ENCODE results near the gene CFAP126. TPM values are rescaled to one million over a fixed set of nuclear protein-coding genes. Genes with fewer than 3 reads are reported as not detected.
"Not testable (repeated sequence)": the region's sequence is repeated elsewhere in the genome, so short reads cannot be mapped to it uniquely, and the experiment has no call there.

The CFAP126 gene
- total and polyA plus RNA-seq, 4 donors = not detected

- Histone ChIP-seq H3K27me3 (ENCODE audit: control insufficient read depth in 1 of 2, insufficient read depth in 2 of 2, low read length in 1 of 2) (no peaks in the 10 kb centered on the region), H3K4me1 (ENCODE audit: control insufficient read depth in 1 of 2, insufficient read depth in 2 of 2, low read length in 2 of 2) (no peaks in the 10 kb centered on the region), H3K9me3 (ENCODE audit: control insufficient read depth, low read length) (no peaks in the 10 kb centered on the region), H3K36me3 (ENCODE audit: control insufficient read depth in 1 of 2, insufficient read depth in 2 of 2, low read length in 1 of 2) (peaks cover 0 to 10% of the 10 kb centered on the region in 2 donors), H3K27ac (ENCODE audit: low read depth in 1 of 2, low read length in 2 of 2) (no peak overlapping the region), H3K4me3 (ENCODE audit: low read length in 2 of 2) (no peak overlapping the region)
- ATAC-seq (ENCODE audit: low FRiP score) (no peak), DNase-seq (no peak)
- intact Hi-C loops (cut with DNase I) = no loop called here
- 68 to 69% methylated on average over 3 of the region's 3 CpGs for WGBS, 2 donors
Observed at GRCh38 chr1:161335796-161336195, 31.9 kb downstream of the CFAP126 start.

- Histone ChIP-seq H3K36me3 (ENCODE audit: control insufficient read depth in 1 of 2, insufficient read depth in 2 of 2, low read length in 1 of 2) (peaks cover 0 to 10% of the 10 kb centered on the region in 2 donors), H3K4me1 (ENCODE audit: control insufficient read depth in 1 of 2, insufficient read depth in 2 of 2, low read length in 2 of 2) (no peaks in the 10 kb centered on the region), H3K4me3 (ENCODE audit: low read length in 2 of 2) (no peak overlapping the region), H3K27ac (ENCODE audit: low read depth in 1 of 2, low read length in 2 of 2) (no peak overlapping the region), H3K9me3 (ENCODE audit: control insufficient read depth, low read length) (no peaks in the 10 kb centered on the region), H3K27me3 (ENCODE audit: control insufficient read depth in 1 of 2, insufficient read depth in 2 of 2, low read length in 1 of 2) (no peaks in the 10 kb centered on the region)
- WGBS, 2 donors = 94 to 96% methylated on average over 9 of the region's 9 CpGs
- DNase-seq (no peak), ATAC-seq (ENCODE audit: low FRiP score) (no peak)
- intact Hi-C loops (cut with DNase I) = no loop called here
Observed at GRCh38 chr1:161333166-161333565, 34.5 kb downstream of the CFAP126 start.

GRCh38 chr1:161330346-161330745 is 37.3 kb downstream of the CFAP126 start:
- Histone ChIP-seq H3K4me1 (ENCODE audit: control insufficient read depth in 1 of 2, insufficient read depth in 2 of 2, low read length in 2 of 2) (no peaks in the 10 kb centered on the region), H3K27ac (ENCODE audit: low read depth in 1 of 2, low read length in 2 of 2) (no peak overlapping the region), H3K9me3 (ENCODE audit: control insufficient read depth, low read length) (no peaks in the 10 kb centered on the region), H3K36me3 (ENCODE audit: control insufficient read depth in 1 of 2, insufficient read depth in 2 of 2, low read length in 1 of 2) (peaks cover 0 to 6% of the 10 kb centered on the region in 2 donors), H3K4me3 (ENCODE audit: low read length in 2 of 2) (no peak overlapping the region), H3K27me3 (ENCODE audit: control insufficient read depth in 1 of 2, insufficient read depth in 2 of 2, low read length in 1 of 2) (no peaks in the 10 kb centered on the region)
- ATAC-seq (ENCODE audit: low FRiP score) (no peak), DNase-seq (no peak)
- WGBS, 2 donors = 90 to 94% methylated on average over 4 of the region's 4 CpGs
- intact Hi-C loops (cut with DNase I) = no loop called here

- WGBS, 2 donors = 89 to 91% methylated on average over 4 of the region's 4 CpGs
- H3K27ac ChIP-seq (ENCODE audit: low read depth in 1 of 2, low read length in 2 of 2) = no peak overlapping the region
- no peaks in the 10 kb centered on the region for H3K9me3 ChIP-seq (ENCODE audit: control insufficient read depth, low read length)
- DNase-seq (no peak), ATAC-seq (ENCODE audit: low FRiP score) (no peak)
- H3K4me1 ChIP-seq (ENCODE audit: control insufficient read depth in 1 of 2, insufficient read depth in 2 of 2, low read length in 2 of 2) = no peaks in the 10 kb centered on the region
- H3K4me3 ChIP-seq (ENCODE audit: low read length in 2 of 2) = no peak overlapping the region
- H3K27me3 ChIP-seq (ENCODE audit: control insufficient read depth in 1 of 2, insufficient read depth in 2 of 2, low read length in 1 of 2) = no peaks in the 10 kb centered on the region
- intact Hi-C loops (cut with DNase I) = no loop called here
- peaks cover 0 to 2% of the 10 kb centered on the region in 2 donors for H3K36me3 ChIP-seq (ENCODE audit: control insufficient read depth in 1 of 2, insufficient read depth in 2 of 2, low read length in 1 of 2)
Observed at GRCh38 chr1:161324020-161324419, 43.7 kb downstream of the CFAP126 start.

- intact Hi-C loops (cut with DNase I) = loop anchor here in 1 of 2 donors (2.0 kb wide), 2 partner anchors 53 to 89 kb away; partner anchors contain the start of gene TOMM40L
- not testable (repeated sequence) for H3K36me3 ChIP-seq (ENCODE audit: control insufficient read depth in 1 of 2, insufficient read depth in 2 of 2, low read length in 1 of 2); H3K4me3 ChIP-seq (ENCODE audit: low read length in 2 of 2); H3K27ac ChIP-seq (ENCODE audit: low read depth in 1 of 2, low read length in 2 of 2); H3K27me3 ChIP-seq (ENCODE audit: control insufficient read depth in 1 of 2, insufficient read depth in 2 of 2, low read length in 1 of 2); DNase-seq; H3K4me1 ChIP-seq (ENCODE audit: control insufficient read depth in 1 of 2, insufficient read depth in 2 of 2, low read length in 2 of 2); H3K9me3 ChIP-seq (ENCODE audit: control insufficient read depth, low read length); ATAC-seq (ENCODE audit: low FRiP score)
- 76 to 77% methylated on average over 17 of the region's 17 CpGs for WGBS, 2 donors
Observed at GRCh38 chr1:161315841-161316674, 51.6 kb downstream of the CFAP126 start.

Other genes starting within 250 kb of the CFAP126 start
- gene PFDN2, start 249.8 kb downstream of the CFAP126 start, total RNA-seq = 10 to 100 TPM; 36.4 to 42.3 TPM
- gene PFDN2, start 249.8 kb downstream of the CFAP126 start, polyA plus RNA-seq = 100 to 1,000 TPM in 1 of 2 donors, 10 to 100 TPM in 1; 74.6 to 116 TPM
- gene NIT1, start 249.8 kb downstream of the CFAP126 start, total RNA-seq = 10 to 100 TPM; 31.1 to 41.6 TPM
- gene NIT1, start 249.8 kb downstream of the CFAP126 start, polyA plus RNA-seq = 10 to 100 TPM; 47.6 to 50.5 TPM
- 10 to 100 TPM; 44.7 to 46.8 TPM for gene DEDD, start 235.2 kb downstream of the CFAP126 start, total RNA-seq
- 10 to 100 TPM; 25.2 to 39.7 TPM for gene DEDD, start 235.2 kb downstream of the CFAP126 start, polyA plus RNA-seq
- 10 to 100 TPM; 64.2 to 70.3 TPM for gene UFC1, start 213.9 kb downstream of the CFAP126 start, total RNA-seq
- 100 to 1,000 TPM; 143 to 184 TPM for gene UFC1, start 213.9 kb downstream of the CFAP126 start, polyA plus RNA-seq
- gene USP21, start 208.4 kb downstream of the CFAP126 start, total RNA-seq = 10 to 100 TPM; 16.4 to 28.1 TPM
- 10 to 100 TPM; 15.7 to 24.7 TPM for gene USP21, start 208.4 kb downstream of the CFAP126 start, polyA plus RNA-seq
- 10 to 100 TPM; 16.3 to 30.9 TPM for gene PPOX, start 201.4 kb downstream of the CFAP126 start, total RNA-seq
- gene PPOX, start 201.4 kb downstream of the CFAP126 start, polyA plus RNA-seq = 100 to 1,000 TPM in 1 of 2 donors, 10 to 100 TPM in 1; 17.0 to 126 TPM
- gene B4GALT3, start 190.4 kb downstream of the CFAP126 start, total RNA-seq = 10 to 100 TPM; 26.8 to 29.8 TPM
- 10 to 100 TPM; 13.9 to 23.1 TPM for gene B4GALT3, start 190.4 kb downstream of the CFAP126 start, polyA plus RNA-seq
- 100 to 1,000 TPM in 1 of 2 donors, 10 to 100 TPM in 1; 78.9 to 207 TPM for gene ADAMTS4, start 168.8 kb downstream of the CFAP126 start, total RNA-seq
- gene ADAMTS4, start 168.8 kb downstream of the CFAP126 start, polyA plus RNA-seq = 1 to 10 TPM; 1.4 to 6.8 TPM
- 10 to 100 TPM; 55.3 to 63.4 TPM for gene NDUFS2, start 165.5 kb downstream of the CFAP126 start, total RNA-seq
- 10 to 100 TPM; 64.2 to 88.1 TPM for gene NDUFS2, start 165.5 kb downstream of the CFAP126 start, polyA plus RNA-seq
- 10 to 100 TPM; 64.3 to 74.0 TPM for gene FCER1G, start 152.6 kb downstream of the CFAP126 start, total RNA-seq
- gene FCER1G, start 152.6 kb downstream of the CFAP126 start, polyA plus RNA-seq = 100 to 1,000 TPM in 1 of 2 donors, 10 to 100 TPM in 1; 35.7 to 154 TPM
- gene APOA2, start 144.2 kb downstream of the CFAP126 start, total RNA-seq = not detected
- gene APOA2, start 144.2 kb downstream of the CFAP126 start, polyA plus RNA-seq = 1 to 10 TPM in 1 of 2 donors, not detected in 1; 1.3 TPM
- 10 to 100 TPM in 1 of 2 donors, 1 to 10 TPM in 1; 10.0 to 12.9 TPM for gene TOMM40L, start 141.8 kb downstream of the CFAP126 start, total RNA-seq
- 10 to 100 TPM; 10.2 to 11.6 TPM for gene TOMM40L, start 141.8 kb downstream of the CFAP126 start, polyA plus RNA-seq
- not detected for gene NR1I3, start 129.7 kb downstream of the CFAP126 start, total RNA-seq
- gene NR1I3, start 129.7 kb downstream of the CFAP126 start, polyA plus RNA-seq = not detected
- gene PCP4L1, start 109.1 kb downstream of the CFAP126 start, total RNA-seq = 1 to 10 TPM in 1 of 2 donors, under 1 TPM in 1; 0.69 to 1.2 TPM
- gene PCP4L1, start 109.1 kb downstream of the CFAP126 start, polyA plus RNA-seq = not detected
- 10 to 100 TPM; 11.2 to 19.4 TPM for gene MPZ, start 57.9 kb downstream of the CFAP126 start, total RNA-seq
- 1 to 10 TPM in 1 of 2 donors, not detected in 1; 1.5 TPM for gene MPZ, start 57.9 kb downstream of the CFAP126 start, polyA plus RNA-seq
- gene SDHC, start 53.5 kb downstream of the CFAP126 start, total RNA-seq = 100 to 1,000 TPM; 103 to 127 TPM
- gene SDHC, start 53.5 kb downstream of the CFAP126 start, polyA plus RNA-seq = 100 to 1,000 TPM; 117 to 129 TPM
- gene FCGR2A, start 137.6 kb upstream of the CFAP126 start, total RNA-seq = 100 to 1,000 TPM in 1 of 2 donors, 10 to 100 TPM in 1; 83.1 to 113 TPM
- gene FCGR2A, start 137.6 kb upstream of the CFAP126 start, polyA plus RNA-seq = 10 to 100 TPM; 13.3 to 83.1 TPM
- gene HSPA6, start 156.7 kb upstream of the CFAP126 start, total RNA-seq = 10 to 100 TPM in 1 of 2 donors, 1 to 10 TPM in 1; 9.0 to 19.0 TPM
- 1 to 10 TPM; 1.1 to 1.4 TPM for gene HSPA6, start 156.7 kb upstream of the CFAP126 start, polyA plus RNA-seq
- gene FCGR3A, start 181.9 kb upstream of the CFAP126 start, total RNA-seq = 100 to 1,000 TPM in 1 of 2 donors, 10 to 100 TPM in 1; 88.2 to 116 TPM
- gene FCGR3A, start 181.9 kb upstream of the CFAP126 start, polyA plus RNA-seq = 100 to 1,000 TPM in 1 of 2 donors, 10 to 100 TPM in 1; 13.9 to 108 TPM

Data from aorta (tissue), 5 donors.